GM18498 (cell line): Measurements from ENCODE around the gene ARHGAP33.
"Not testable (repeated sequence)": the region's sequence is repeated elsewhere in the genome, so short reads cannot be mapped to it uniquely, and the experiment has no call there.

ENCODE experiments used
- ATAC-seq: cut with Tn5 transposase; IDR thresholded peaks from one replicate; pipeline ENCODE4 v1.9.1; 2021; ENCODE audit warnings: mild to moderate bottlenecking, moderate library complexity; ENCODE audit not compliant: unreplicated experiment

ARHGAP33 gene

GRCh38 chr19:35828692-35829301, 53.4 kb downstream of the ARHGAP33 start:
- ATAC-seq, result no peak

GRCh38 chr19:35830986-35831385, 55.6 kb downstream of the ARHGAP33 start:
- ATAC-seq, result no peak

GRCh38 chr19:35832054-35832453, 56.7 kb downstream of the ARHGAP33 start:
- ATAC-seq, result no peak

- ATAC-seq, result no peak
Measured at GRCh38 chr19:35833972-35834371, 58.6 kb downstream of the ARHGAP33 start.

GRCh38 chr19:35836096-35836495, 60.7 kb downstream of the ARHGAP33 start:
- not testable (repeated sequence) for ATAC-seq
